ENCODE measurements around the gene SLC22A3. TPM values are rescaled to one million over a fixed set of nuclear protein-coding genes. Genes with fewer than 3 reads are reported as not detected.

SLC22A3 gene
- total RNA-seq, 1 donor from 2014 or later = 1.7 TPM

- H3K36me3 Mint-ChIP-seq (ENCODE audit: insufficient read depth) = no peaks in the 10 kb centered on the region
- H3K27ac Mint-ChIP-seq = no peak overlapping the region
- H3K9me3 Mint-ChIP-seq (ENCODE audit: low read depth) = no peaks in the 10 kb centered on the region
- no peaks in the 10 kb centered on the region for H3K4me1 Mint-ChIP-seq (ENCODE audit: low read depth)
- no peak overlapping the region for H3K4me3 Mint-ChIP-seq (ENCODE audit: low read depth)
- no peak for DNase-seq (ENCODE audit: low spot score, unreplicated experiment)
- no peak for TF ChIP-seq CTCF (IDR thresholded peaks at IDR 0.05; ENCODE audit: unreplicated experiment)
- H3K27me3 Mint-ChIP-seq = no peaks in the 10 kb centered on the region
Observed at GRCh38 chr6:160489091-160489490, 140.9 kb downstream of the SLC22A3 start.

- DNase-seq (ENCODE audit: low spot score, unreplicated experiment) = no peak
- H3K4me3 Mint-ChIP-seq (ENCODE audit: low read depth) = no peak overlapping the region
- H3K27ac Mint-ChIP-seq = no peak overlapping the region
- H3K27me3 Mint-ChIP-seq = no peaks in the 10 kb centered on the region
- H3K9me3 Mint-ChIP-seq (ENCODE audit: low read depth) = no peaks in the 10 kb centered on the region
- no peak for TF ChIP-seq CTCF (IDR thresholded peaks at IDR 0.05; ENCODE audit: unreplicated experiment)
- no peaks in the 10 kb centered on the region for H3K4me1 Mint-ChIP-seq (ENCODE audit: low read depth)
- peaks cover 2% of the 10 kb centered on the region for H3K36me3 Mint-ChIP-seq (ENCODE audit: insufficient read depth)
Observed at GRCh38 chr6:160494576-160494975, 146.4 kb downstream of the SLC22A3 start.

- TF ChIP-seq CTCF (IDR thresholded peaks at IDR 0.05; ENCODE audit: unreplicated experiment) = no peak
- Mint-ChIP-seq H3K36me3 (ENCODE audit: insufficient read depth) (peaks cover 4% of the 10 kb centered on the region), H3K4me1 (ENCODE audit: low read depth) (no peaks in the 10 kb centered on the region), H3K27me3 (no peaks in the 10 kb centered on the region), H3K27ac (no peak overlapping the region), H3K9me3 (ENCODE audit: low read depth) (peaks cover 16% of the 10 kb centered on the region), H3K4me3 (ENCODE audit: low read depth) (no peak overlapping the region)
- no peak for DNase-seq (ENCODE audit: low spot score, unreplicated experiment)
Observed at GRCh38 chr6:160500639-160501038, 152.5 kb downstream of the SLC22A3 start.

Other genes starting within 250 kb of the SLC22A3 start
- 2.4 and 3.0 TPM in 2 replicates for gene SLC22A1, start 226.6 kb upstream of the SLC22A3 start, total RNA-seq
- gene SLC22A2, start 89.6 kb upstream of the SLC22A3 start, total RNA-seq = not detected in 2 replicates

All from progenitor cell of endocrine pancreas (in vitro differentiated cells).